Measurements from ENCODE around the gene PRKACA.

PRKACA gene

DNA sequence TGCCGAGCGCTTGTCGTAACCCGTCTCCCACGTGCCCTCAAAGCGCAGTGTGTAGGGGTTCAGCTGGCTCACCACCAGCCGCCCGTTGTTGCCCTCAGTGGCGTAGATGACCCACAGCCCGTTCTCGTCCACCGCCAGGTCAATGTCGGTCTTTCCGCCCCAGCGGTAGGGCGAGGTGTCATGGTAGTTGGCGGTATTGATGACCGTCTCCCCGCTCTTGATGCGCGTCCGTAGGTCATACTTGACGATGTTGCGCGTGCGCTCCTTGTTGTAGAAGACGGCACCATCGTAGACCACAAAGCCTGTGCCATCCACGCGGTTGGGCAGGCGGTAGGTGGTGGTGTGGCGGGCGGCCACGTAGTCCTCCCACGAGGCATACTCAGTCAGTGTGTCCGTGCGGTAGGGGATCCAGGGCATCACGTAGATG lies 45.3 kb upstream of the PRKACA start:
- DNase-seq (ENCODE audit: low read depth) = no peak
- TF ChIP-seq, protein P1, sequence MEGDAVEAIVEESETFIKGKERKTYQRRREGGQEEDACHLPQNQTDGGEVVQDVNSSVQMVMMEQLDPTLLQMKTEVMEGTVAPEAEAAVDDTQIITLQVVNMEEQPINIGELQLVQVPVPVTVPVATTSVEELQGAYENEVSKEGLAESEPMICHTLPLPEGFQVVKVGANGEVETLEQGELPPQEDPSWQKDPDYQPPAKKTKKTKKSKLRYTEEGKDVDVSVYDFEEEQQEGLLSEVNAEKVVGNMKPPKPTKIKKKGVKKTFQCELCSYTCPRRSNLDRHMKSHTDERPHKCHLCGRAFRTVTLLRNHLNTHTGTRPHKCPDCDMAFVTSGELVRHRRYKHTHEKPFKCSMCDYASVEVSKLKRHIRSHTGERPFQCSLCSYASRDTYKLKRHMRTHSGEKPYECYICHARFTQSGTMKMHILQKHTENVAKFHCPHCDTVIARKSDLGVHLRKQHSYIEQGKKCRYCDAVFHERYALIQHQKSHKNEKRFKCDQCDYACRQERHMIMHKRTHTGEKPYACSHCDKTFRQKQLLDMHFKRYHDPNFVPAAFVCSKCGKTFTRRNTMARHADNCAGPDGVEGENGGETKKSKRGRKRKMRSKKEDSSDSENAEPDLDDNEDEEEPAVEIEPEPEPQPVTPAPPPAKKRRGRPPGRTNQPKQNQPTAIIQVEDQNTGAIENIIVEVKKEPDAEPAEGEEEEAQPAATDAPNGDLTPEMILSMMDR (IDR thresholded peaks at IDR 0.05; ENCODE audit: low read depth, low read length) = no peak
- TF ChIP-seq, protein P2, sequence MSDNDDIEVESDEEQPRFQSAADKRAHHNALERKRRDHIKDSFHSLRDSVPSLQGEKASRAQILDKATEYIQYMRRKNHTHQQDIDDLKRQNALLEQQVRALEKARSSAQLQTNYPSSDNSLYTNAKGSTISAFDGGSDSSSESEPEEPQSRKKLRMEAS (IDR thresholded peaks at IDR 0.05; ENCODE audit: low read depth, low read length) = no peak
- TF ChIP-seq POLR2A (IDR thresholded peaks at IDR 0.05; ENCODE audit: extremely low read depth, insufficient read length) (no peak), MYC (IDR thresholded peaks at IDR 0.05; ENCODE audit: low read depth, low read length) (no peak)
- no peak overlapping the region for H3K4me3 ChIP-seq (ENCODE audit: low read depth, low read length)

DNA sequence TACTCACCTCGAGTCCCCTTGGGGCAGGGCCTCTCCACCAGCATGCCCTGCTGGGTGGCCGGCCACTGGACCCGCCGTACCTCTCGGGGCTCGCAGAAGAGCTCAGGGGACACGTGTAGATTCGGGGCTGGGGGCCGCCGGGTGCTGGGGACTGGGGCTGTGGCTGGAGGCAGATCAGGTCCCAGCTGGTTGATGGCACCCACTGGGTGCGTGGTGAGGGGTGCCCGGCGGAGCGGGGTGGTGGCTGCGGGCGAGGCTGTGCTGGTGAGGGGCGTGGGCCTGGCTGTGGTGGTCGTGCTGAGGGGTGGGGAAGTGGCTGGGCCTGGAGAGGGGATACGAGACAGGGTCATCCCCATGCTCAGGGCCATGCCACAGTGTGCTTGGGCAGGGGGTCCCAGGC lies 43.7 kb upstream of the PRKACA start:
- DNase-seq (ENCODE audit: low read depth) = no peak
- no peak overlapping the region for H3K4me3 ChIP-seq (ENCODE audit: low read depth, low read length)
- no peak for TF ChIP-seq POLR2A (IDR thresholded peaks at IDR 0.05; ENCODE audit: extremely low read depth, insufficient read length)
- TF ChIP-seq, protein P2 (IDR thresholded peaks at IDR 0.05; ENCODE audit: low read depth, low read length) = no peak
- TF ChIP-seq MYC (IDR thresholded peaks at IDR 0.05; ENCODE audit: low read depth, low read length) = no peak
- TF ChIP-seq, protein P1 (IDR thresholded peaks at IDR 0.05; ENCODE audit: low read depth, low read length) = no peak

DNA sequence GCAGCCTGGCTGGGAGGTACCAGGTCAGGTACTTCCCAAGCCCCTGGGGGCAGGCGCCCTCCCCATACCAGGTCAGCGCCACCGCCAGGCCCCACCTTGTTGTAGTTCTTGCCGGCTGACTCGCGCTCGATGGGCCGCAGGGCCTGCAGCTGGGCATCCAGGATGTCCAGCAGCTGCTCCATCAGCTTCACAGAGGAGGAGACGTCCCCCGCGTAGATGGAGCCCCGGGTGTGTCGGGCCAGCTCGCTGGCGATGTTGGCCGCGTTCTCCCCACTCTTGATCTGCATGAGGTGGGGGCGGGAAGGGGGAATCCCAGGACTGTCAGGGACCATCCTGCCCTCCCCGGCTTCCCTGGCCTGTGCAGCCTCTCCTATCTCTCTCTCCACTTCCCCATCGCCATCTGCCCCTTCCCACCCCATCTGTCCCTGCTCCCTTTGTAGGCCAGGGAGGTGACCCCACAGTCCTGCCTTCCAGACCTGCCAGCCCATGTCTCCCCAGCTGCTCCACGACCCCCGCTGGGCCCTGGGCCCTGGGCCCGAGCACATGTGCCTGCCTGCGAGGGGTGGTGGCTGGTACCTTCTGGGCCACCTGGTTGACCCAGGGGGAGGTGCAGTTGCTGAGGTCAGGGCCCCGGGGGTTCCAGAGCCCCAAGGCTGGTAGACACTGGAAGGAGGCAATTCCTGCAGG lies 42.6 kb upstream of the PRKACA start:
- TF ChIP-seq, protein P2 (IDR thresholded peaks at IDR 0.05; ENCODE audit: low read depth, low read length) = no peak
- TF ChIP-seq, protein P1 (IDR thresholded peaks at IDR 0.05; ENCODE audit: low read depth, low read length) = no peak
- TF ChIP-seq MYC (IDR thresholded peaks at IDR 0.05; ENCODE audit: low read depth, low read length) (no peak), POLR2A (IDR thresholded peaks at IDR 0.05; ENCODE audit: extremely low read depth, insufficient read length) (no peak)
- DNase-seq (ENCODE audit: low read depth) = no peak
- no peak overlapping the region for H3K4me3 ChIP-seq (ENCODE audit: low read depth, low read length)

DNA sequence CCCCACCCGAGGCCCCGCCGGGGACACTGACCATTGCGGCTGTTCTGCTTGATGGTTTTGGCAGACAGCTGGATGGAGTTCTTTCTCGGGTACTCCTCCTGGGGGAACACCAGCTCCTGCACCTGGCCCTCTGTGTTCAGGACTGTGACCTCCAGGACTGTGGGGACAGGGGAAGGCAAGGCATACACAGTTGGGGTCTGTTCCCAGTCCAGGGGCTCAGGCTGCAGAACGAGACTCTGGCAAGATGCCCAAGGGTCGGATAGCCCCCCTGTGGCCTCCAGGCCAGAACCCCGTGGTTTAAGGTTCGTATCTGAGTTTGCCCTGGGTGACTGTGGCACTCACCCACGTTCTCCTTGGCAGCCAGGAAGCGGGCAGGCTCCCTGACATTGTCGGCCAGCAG lies 41.5 kb upstream of the PRKACA start:
- no peak for DNase-seq (ENCODE audit: low read depth)
- H3K4me3 ChIP-seq (ENCODE audit: low read depth, low read length) = no peak overlapping the region
- no peak for TF ChIP-seq POLR2A (IDR thresholded peaks at IDR 0.05; ENCODE audit: extremely low read depth, insufficient read length)
- no peak for TF ChIP-seq MYC (IDR thresholded peaks at IDR 0.05; ENCODE audit: low read depth, low read length)
- TF ChIP-seq, protein P1 (IDR thresholded peaks at IDR 0.05; ENCODE audit: low read depth, low read length) = no peak
- TF ChIP-seq, protein P2 (IDR thresholded peaks at IDR 0.05; ENCODE audit: low read depth, low read length) = no peak

DNA sequence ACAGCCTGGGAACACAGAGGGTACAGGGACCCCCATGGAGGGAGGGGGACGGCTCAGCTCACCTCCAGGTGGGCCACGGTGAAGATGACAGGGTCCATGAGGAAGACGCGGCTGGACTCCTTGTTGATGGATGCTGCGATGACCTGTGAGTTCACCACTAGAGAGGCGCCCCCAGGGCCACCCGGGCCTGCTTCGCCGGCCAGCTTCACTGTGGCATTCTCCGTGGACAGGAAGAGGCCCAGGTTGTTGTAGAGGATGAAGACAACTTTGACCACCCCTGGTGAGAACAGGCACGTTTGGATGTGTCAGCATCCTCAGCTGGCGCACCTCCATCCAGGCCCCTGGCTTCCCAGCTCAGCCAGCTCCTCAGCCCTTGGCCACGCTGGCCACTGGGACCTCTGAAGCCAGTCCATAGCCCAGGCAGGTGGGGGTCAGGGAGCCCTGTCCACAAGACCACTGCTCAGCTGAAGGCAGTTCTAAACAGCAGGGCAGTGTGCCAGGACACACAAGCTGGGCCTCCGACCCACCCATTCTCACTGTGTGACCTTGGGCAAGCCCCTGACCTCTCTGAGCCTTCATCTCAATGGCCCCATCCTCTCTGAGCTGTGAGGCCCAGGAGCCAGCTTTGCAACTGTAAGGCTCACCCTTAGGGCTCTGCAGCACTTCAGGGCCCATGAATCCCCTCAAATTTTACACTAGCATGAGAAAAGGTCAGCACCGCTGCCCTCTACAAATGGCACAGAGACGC lies 40.9 kb upstream of the PRKACA start:
- no peak for DNase-seq (ENCODE audit: low read depth)
- H3K4me3 ChIP-seq (ENCODE audit: low read depth, low read length) = no peak overlapping the region
- TF ChIP-seq MYC (IDR thresholded peaks at IDR 0.05; ENCODE audit: low read depth, low read length) (no peak), POLR2A (IDR thresholded peaks at IDR 0.05; ENCODE audit: extremely low read depth, insufficient read length) (no peak)
- TF ChIP-seq, protein P1 (IDR thresholded peaks at IDR 0.05; ENCODE audit: low read depth, low read length) = no peak
- TF ChIP-seq, protein P2 (IDR thresholded peaks at IDR 0.05; ENCODE audit: low read depth, low read length) = no peak

Measured in NB4 (cell line).